Endodermal cell (in vitro differentiated cells): Measurements from ENCODE around the gene TUBGCP2. TPM values are rescaled to one million over a fixed set of nuclear protein-coding genes. Genes with fewer than 3 reads are reported as not detected.

ENCODE experiments used
- DNase-seq: peaks from one replicate; pipeline ENCODE4 v3.0.0-alpha.2; 2017
- H3K27ac ChIP-seq: 2 replicates; pipeline ENCODE4 v1.5.1; 2013; ENCODE audit warnings: mild to moderate bottlenecking, low read depth, low read length, moderate library complexity
- H3K27me3 ChIP-seq: 2 replicates; pipeline ENCODE4 v1.6.1; 2013; ENCODE audit warnings: mild to moderate bottlenecking, low read length, moderate library complexity; ENCODE audit not compliant: insufficient read depth, control insufficient read depth, poor library complexity, severe bottlenecking
- H3K36me3 ChIP-seq: 2 replicates; pipeline ENCODE4 v1.7.0; 2013; ENCODE audit warnings: mild to moderate bottlenecking, low read length, moderate library complexity; ENCODE audit not compliant: control insufficient read depth, insufficient read depth
- H3K4me1 ChIP-seq: one replicate; pipeline ENCODE4 v1.7.0; 2013; ENCODE audit warnings: low read length; ENCODE audit not compliant: control insufficient read depth, insufficient read depth
- H3K4me3 ChIP-seq: 2 replicates; pipeline ENCODE4 v1.5.1; 2013; ENCODE audit warnings: mild to moderate bottlenecking, low read length, moderate library complexity
- H3K9ac ChIP-seq: 2 replicates; pipeline ENCODE4 v1.6.1; 2013; ENCODE audit warnings: mild to moderate bottlenecking, low read length, moderate library complexity; ENCODE audit not compliant: poor library complexity, severe bottlenecking; ENCODE audit errors: extremely low read depth
- H3K9me3 ChIP-seq: 2 replicates; pipeline ENCODE4 v1.6.1; 2013; ENCODE audit warnings: mild to moderate bottlenecking, low read length, moderate library complexity; ENCODE audit not compliant: control insufficient read depth
- H3K27ac Mint-ChIP-seq: 2 replicates; pipeline ENCODE4 v1.8.0; 2020; ENCODE audit warnings: mixed read lengths
- H3K27me3 Mint-ChIP-seq: 2 replicates; pipeline ENCODE4 v1.8.0; 2021; ENCODE audit warnings: mild to moderate bottlenecking, mixed read lengths; ENCODE audit not compliant: insufficient read depth
- H3K36me3 Mint-ChIP-seq: 2 replicates; pipeline ENCODE4 v1.8.0; 2020; ENCODE audit warnings: low read depth, mixed read lengths
- H3K4me1 Mint-ChIP-seq: 2 replicates; pipeline ENCODE4 v1.8.0; 2020; ENCODE audit warnings: mixed read lengths
- H3K4me3 Mint-ChIP-seq: 2 replicates; pipeline ENCODE4 v1.8.0; 2020; ENCODE audit warnings: mild to moderate bottlenecking, moderate library complexity, mixed read lengths
- H3K9me3 Mint-ChIP-seq: 2 replicates; pipeline ENCODE4 v1.8.0; 2020; ENCODE audit warnings: mild to moderate bottlenecking, mixed read lengths
- WGBS, 2 experiments: methylation state at CpG; one replicate each; pipeline versions ENCODE4 v1.1.5 to v1.1.7; 2013; ENCODE audit warnings: missing lambda C conversion rate in 2 of 2, mixed read lengths in 1 of 2; ENCODE audit not compliant: insufficient coverage in 1 of 2, insufficient read length in 1 of 2; 5-methylcytosine and 5-hydroxymethylcytosine counted together
- total RNA-seq, 2 donors: library from RNA; stranded (reverse); fragmentation: NEBNext Ultra II Directional in 1 of 2; extraction: Animal tissue kit (Norgen Biotek cat#: 25700) in 1 of 2; gene quantifications; 2 replicates in 1 of 2; 3 replicates in 1 of 2; pipeline ENCODE4 v1.2.1, GENCODE V29; 2021
- TF ChIP-seq, protein P1 (sequence below): fragments of 200-600 bp; sonication (generic); conservative IDR thresholded peaks from 2 replicates; pipeline ENCODE4 v1.5.0; 2021; ENCODE audit warnings: antibody characterized with exemption, mild to moderate bottlenecking

TUBGCP2 gene
- total RNA-seq, 2 donors from 2014 or later = 52.8 to 63.0 TPM

DNA sequence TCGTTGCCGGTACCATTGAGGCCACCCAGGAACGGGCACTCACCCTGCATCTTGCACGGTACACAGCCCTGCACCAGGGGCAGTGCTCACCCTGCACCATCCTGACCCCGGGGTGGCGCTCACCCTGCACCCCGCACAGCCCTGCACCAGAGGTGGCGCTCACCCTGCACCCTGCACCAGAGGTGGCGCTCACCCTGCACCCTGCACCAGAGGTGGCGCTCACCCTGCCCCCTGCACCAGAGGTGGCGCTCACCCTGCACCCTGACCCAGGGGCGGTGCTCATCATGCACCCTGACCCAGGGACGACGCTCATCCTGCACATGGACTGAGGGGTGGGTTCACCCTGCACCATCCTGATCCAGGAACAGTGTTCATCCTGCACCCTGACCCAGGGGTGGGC lies 6.4 kb downstream of the TUBGCP2 start:
- peaks cover 43% of the 10 kb centered on the region for H3K36me3 ChIP-seq
- peaks cover 48% of the 10 kb centered on the region for H3K36me3 Mint-ChIP-seq
- WGBS, 2 experiments = 96 to 99% methylated on average over 11 to 14 of the region's 14 CpGs

DNA sequence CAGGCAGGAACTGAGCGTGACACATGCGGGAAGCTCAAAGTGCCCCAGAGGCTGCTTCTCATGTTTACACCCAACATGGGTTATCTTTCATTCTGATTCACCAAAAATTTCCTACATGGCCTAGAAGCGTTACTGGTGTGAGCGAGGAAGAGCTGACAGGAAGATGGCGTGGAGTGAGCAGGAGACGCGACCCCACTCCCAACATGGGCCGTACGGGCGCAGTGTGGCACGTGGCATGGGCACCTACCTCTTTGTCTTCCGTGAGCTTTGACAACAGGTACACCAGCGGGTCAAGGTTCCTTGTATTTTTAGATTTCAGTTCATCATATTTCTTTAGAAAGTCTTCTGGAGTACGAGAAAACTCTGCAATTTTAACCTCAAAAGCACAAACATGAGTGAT lies 8.9 kb downstream of the TUBGCP2 start:
- Mint-ChIP-seq H3K4me3 (no peak overlapping the region), H3K27me3 (no peaks in the 10 kb centered on the region)

More for the DNA sequence above, 6.4 kb downstream of the TUBGCP2 start:
- no peak overlapping the region for H3K4me3 ChIP-seq
- H3K9me3 ChIP-seq = no peaks in the 10 kb centered on the region
- no peaks in the 10 kb centered on the region for H3K27me3 ChIP-seq
- no peak for DNase-seq
- Mint-ChIP-seq H3K4me1 (peaks cover 9% of the 10 kb centered on the region), H3K9me3 (no peaks in the 10 kb centered on the region), H3K4me3 (no peak overlapping the region), H3K27me3 (no peaks in the 10 kb centered on the region), H3K27ac (no peak overlapping the region)
- H3K27ac ChIP-seq = no peak overlapping the region
- peaks cover 14% of the 10 kb centered on the region for H3K4me1 ChIP-seq
- H3K9ac ChIP-seq = no peak overlapping the region
- TF ChIP-seq, protein P1, sequence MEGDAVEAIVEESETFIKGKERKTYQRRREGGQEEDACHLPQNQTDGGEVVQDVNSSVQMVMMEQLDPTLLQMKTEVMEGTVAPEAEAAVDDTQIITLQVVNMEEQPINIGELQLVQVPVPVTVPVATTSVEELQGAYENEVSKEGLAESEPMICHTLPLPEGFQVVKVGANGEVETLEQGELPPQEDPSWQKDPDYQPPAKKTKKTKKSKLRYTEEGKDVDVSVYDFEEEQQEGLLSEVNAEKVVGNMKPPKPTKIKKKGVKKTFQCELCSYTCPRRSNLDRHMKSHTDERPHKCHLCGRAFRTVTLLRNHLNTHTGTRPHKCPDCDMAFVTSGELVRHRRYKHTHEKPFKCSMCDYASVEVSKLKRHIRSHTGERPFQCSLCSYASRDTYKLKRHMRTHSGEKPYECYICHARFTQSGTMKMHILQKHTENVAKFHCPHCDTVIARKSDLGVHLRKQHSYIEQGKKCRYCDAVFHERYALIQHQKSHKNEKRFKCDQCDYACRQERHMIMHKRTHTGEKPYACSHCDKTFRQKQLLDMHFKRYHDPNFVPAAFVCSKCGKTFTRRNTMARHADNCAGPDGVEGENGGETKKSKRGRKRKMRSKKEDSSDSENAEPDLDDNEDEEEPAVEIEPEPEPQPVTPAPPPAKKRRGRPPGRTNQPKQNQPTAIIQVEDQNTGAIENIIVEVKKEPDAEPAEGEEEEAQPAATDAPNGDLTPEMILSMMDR = no peak

DNA sequence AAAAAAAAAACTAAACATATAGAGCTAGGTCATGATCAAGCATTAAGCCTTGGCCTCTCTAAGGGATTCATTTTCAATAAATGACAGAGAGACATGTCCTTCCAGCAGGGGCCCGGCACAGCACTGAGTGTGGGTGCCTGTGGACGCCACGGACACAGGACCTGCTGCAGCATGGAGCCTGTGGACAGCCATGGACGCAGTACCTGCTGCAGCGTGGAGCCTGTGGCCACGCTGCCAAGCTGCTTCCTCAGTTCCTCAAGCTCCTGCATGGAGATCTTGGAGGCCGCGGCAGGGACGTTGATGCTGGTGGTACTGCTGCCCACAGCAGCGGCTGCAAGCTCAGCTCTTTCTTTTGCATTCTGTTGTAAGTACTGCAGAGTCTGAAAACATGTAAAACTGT lies 9.4 kb downstream of the TUBGCP2 start:
- Mint-ChIP-seq H3K27me3 (no peaks in the 10 kb centered on the region), H3K4me3 (no peak overlapping the region), H3K27ac (no peak overlapping the region), H3K36me3 (peaks cover 52% of the 10 kb centered on the region), H3K9me3 (no peaks in the 10 kb centered on the region), H3K4me1 (no peaks in the 10 kb centered on the region)
- Histone ChIP-seq H3K9ac (no peak overlapping the region), H3K27me3 (no peaks in the 10 kb centered on the region), H3K27ac (no peak overlapping the region), H3K36me3 (peaks cover 45% of the 10 kb centered on the region), H3K4me3 (no peak overlapping the region), H3K4me1 (no peaks in the 10 kb centered on the region), H3K9me3 (no peaks in the 10 kb centered on the region)
- WGBS, 2 experiments = 92 to 98% methylated on average over 10 of the region's 10 CpGs
- TF ChIP-seq, protein P1 = no peak
- no peak for DNase-seq

More for the DNA sequence above, 8.9 kb downstream of the TUBGCP2 start:
- H3K4me1 ChIP-seq = no peaks in the 10 kb centered on the region
- H3K36me3 ChIP-seq = peaks cover 43% of the 10 kb centered on the region
- H3K27me3 ChIP-seq = no peaks in the 10 kb centered on the region
- no peak overlapping the region for H3K4me3 ChIP-seq
- Mint-ChIP-seq H3K36me3 (peaks cover 52% of the 10 kb centered on the region), H3K27ac (no peak overlapping the region), H3K9me3 (no peaks in the 10 kb centered on the region), H3K4me1 (no peaks in the 10 kb centered on the region)
- no peak overlapping the region for H3K27ac ChIP-seq
- no peaks in the 10 kb centered on the region for H3K9me3 ChIP-seq
- TF ChIP-seq, protein P1 = no peak
- DNase-seq = no peak
- 96 to 98% methylated on average over 12 to 14 of the region's 14 CpGs for WGBS, 2 experiments
- no peak overlapping the region for H3K9ac ChIP-seq
